ENCODE data around the gene RGS3.

The RGS3 gene

DNA sequence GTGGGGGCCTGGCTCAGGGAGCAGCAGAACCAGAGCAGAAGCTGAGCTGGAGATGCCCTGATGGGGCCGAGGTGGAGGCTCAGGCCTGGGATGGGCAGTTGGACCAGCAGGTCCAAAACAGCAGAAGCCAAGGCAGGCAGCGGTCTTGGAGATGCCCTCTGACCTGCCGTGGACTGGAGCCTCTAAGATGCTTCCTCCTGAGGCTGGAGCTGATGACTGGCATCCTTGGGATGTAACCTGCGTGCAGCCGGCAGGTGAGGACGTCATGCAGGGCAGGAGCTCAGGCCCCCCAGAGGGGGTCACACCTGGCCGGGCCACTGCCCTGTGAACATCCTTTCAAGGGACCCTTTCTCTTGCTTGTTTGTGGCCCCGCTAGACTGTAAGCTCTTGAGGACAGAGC, 162.0 kb downstream of the RGS3 start:
- TF ChIP-seq, protein P1, sequence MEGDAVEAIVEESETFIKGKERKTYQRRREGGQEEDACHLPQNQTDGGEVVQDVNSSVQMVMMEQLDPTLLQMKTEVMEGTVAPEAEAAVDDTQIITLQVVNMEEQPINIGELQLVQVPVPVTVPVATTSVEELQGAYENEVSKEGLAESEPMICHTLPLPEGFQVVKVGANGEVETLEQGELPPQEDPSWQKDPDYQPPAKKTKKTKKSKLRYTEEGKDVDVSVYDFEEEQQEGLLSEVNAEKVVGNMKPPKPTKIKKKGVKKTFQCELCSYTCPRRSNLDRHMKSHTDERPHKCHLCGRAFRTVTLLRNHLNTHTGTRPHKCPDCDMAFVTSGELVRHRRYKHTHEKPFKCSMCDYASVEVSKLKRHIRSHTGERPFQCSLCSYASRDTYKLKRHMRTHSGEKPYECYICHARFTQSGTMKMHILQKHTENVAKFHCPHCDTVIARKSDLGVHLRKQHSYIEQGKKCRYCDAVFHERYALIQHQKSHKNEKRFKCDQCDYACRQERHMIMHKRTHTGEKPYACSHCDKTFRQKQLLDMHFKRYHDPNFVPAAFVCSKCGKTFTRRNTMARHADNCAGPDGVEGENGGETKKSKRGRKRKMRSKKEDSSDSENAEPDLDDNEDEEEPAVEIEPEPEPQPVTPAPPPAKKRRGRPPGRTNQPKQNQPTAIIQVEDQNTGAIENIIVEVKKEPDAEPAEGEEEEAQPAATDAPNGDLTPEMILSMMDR (IDR thresholded peaks at IDR 0.05; ENCODE audit: unreplicated experiment in 3 of 3): no peak

DNA sequence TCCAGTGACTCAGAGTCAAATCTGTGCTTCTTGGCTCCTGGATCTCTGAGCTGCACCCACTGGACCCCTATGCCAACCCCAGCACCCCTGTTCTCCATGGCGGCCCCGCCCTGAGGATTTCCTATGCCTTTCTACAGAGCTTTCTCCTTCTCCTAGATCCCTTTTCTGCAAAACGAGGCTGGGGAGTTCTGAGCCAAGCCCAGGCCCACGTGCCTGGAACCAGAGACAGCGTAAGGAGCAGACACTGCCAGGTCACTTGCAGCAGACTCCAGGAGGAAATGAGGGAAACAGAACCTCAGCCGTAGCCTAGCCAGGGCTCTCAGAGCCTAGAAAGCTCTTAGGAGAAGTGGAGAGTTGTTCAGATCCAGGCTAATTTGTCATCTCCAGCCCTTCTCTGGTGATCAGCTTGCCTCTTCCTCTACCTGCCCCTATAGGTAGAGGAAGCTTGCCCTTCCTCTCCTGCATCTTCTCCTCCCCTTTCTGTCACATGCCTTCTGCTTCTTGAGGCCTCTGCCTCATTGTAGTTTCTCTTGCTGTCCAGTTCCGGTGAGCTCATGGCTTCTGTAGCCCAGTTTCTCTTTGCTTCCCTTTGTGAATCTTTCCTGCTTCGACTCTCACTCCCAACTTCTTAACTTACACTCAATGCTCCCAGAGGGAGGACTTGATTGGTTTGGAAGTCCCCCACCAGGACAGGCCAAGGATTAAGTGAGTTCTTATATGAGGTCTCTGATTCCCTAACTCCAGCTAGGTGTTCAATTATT, 163.4 kb downstream of the RGS3 start:
- peak overlapping the region in 1 of 3 experiments; percentile 25 for H3K4me3 Mint-ChIP-seq
- no peaks in the 10 kb centered on the region for H3K36me3 Mint-ChIP-seq (ENCODE audit: low read depth)
- H3K4me1 Mint-ChIP-seq: peaks cover 50% of the 10 kb centered on the region
- TF ChIP-seq, protein P1 (IDR thresholded peaks at IDR 0.05; ENCODE audit: unreplicated experiment in 3 of 3): no peak
- H3K9me3 Mint-ChIP-seq: no peaks in the 10 kb centered on the region
- H3K27ac Mint-ChIP-seq: peak overlapping the region; percentile 30 to 80 (median 72)
- H3K27me3 Mint-ChIP-seq (ENCODE audit: low read depth): peaks cover 32% of the 10 kb centered on the region

More for the DNA sequence above, 162.0 kb downstream of the RGS3 start:
- Mint-ChIP-seq H3K4me3 (no peak overlapping the region), H3K9me3 (no peaks in the 10 kb centered on the region), H3K27ac (peak overlapping the region in 1 of 3 experiments; percentile 80), H3K4me1 (peaks cover 57% of the 10 kb centered on the region), H3K27me3 (ENCODE audit: low read depth) (peaks cover 30% of the 10 kb centered on the region), H3K36me3 (ENCODE audit: low read depth) (no peaks in the 10 kb centered on the region)

DNA sequence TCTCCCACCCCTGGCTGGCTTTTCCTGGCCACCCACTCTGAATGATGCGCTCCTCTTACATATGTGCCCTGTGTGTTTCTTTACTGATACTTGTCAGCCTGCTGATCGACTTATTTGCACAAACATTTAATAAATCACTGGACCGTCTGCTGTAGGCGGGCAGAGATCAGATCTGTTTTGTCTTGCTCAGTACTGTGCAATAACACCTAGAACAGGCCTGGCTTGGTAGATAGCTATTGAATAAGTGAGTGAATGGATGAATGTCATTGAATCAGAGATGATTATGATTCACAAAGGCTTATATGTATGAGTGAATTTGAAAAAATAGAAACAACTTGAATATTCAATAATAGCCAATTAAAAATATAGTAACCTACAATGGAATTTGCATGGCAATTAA, 165.1 kb downstream of the RGS3 start:
- no peaks in the 10 kb centered on the region for H3K36me3 Mint-ChIP-seq (ENCODE audit: low read depth)
- H3K27ac Mint-ChIP-seq: peak overlapping the region in 1 of 3 experiments; percentile 4
- TF ChIP-seq, protein P1 (IDR thresholded peaks at IDR 0.05; ENCODE audit: unreplicated experiment in 3 of 3): no peak
- no peak overlapping the region for H3K4me3 Mint-ChIP-seq
- H3K27me3 Mint-ChIP-seq (ENCODE audit: low read depth): peaks cover 36% of the 10 kb centered on the region
- no peaks in the 10 kb centered on the region for H3K9me3 Mint-ChIP-seq
- peaks cover 47% of the 10 kb centered on the region for H3K4me1 Mint-ChIP-seq

DNA sequence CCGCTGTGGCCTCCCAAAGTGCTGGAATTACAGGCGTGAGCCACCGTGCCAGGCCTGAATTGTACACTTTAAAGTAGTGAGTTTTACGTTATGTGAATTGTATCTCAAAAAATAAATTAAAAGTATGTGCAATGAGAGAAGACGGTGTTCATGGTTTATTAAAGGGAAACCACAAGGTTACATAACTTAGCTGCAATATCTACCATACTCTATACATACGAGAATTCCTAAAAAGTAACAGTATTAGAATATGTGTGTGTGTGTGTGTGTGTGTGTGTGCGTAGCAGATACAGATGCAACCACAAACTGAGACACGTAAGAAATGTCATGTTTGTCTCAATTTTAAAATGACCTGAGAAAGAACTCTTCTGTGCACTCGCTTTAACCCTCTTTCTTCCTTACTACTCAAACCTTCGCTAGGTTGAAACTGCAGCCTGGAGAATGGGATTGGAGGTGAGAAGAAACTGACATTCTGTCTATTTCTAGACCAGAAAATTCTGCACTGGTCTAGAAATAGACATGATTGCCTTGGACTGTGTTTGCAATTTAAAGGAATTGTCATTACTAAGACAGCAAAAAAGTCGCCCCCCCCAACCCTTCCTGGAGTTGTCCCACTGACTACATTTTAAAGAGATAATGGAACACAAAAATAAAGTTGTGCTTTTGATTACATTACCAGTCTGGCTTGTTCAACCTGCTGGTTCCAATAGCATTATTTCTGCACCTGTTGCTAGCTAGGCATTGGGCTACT, 167.0 kb downstream of the RGS3 start:
- Mint-ChIP-seq H3K9me3 (no peaks in the 10 kb centered on the region), H3K27me3 (ENCODE audit: low read depth) (peaks cover 27% of the 10 kb centered on the region), H3K4me1 (peaks cover 57% of the 10 kb centered on the region), H3K4me3 (no peak overlapping the region), H3K27ac (no peak overlapping the region), H3K36me3 (ENCODE audit: low read depth) (no peaks in the 10 kb centered on the region)
- TF ChIP-seq, protein P1 (IDR thresholded peaks at IDR 0.05; ENCODE audit: unreplicated experiment in 3 of 3): no peak

DNA sequence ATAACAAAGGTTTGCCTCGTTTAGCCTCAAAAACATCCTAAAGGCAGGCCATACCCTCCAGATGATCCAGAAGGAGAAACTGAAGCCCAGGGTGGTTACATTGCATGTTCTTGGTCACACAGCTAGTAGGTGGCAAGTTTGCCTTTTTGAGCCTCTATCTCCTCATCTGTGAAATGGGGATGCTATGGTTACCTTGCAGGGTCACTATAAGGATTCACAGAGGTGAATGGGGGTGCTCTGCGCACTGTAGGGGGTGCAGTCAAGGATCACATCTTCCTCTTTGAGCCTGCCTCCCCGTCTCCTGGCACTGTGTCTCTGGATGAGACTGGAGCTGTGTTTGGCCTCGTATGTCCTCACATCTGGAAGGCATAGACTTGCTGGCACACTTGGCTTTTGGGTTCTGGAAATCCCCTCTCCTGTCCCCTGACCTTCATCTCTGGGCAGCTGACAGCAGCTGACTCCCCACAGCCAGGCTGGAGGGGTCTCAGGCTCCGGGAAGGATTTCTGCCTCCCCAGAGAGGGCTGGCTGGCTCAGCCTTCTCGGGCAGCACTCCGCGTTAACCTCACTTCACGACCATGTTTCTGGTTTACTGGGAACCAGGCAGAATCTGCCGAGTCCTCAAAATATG, 167.7 kb downstream of the RGS3 start:
- no peaks in the 10 kb centered on the region for H3K9me3 Mint-ChIP-seq
- no peaks in the 10 kb centered on the region for H3K36me3 Mint-ChIP-seq (ENCODE audit: low read depth)
- peaks cover 27% of the 10 kb centered on the region for H3K27me3 Mint-ChIP-seq (ENCODE audit: low read depth)
- TF ChIP-seq, protein P1 (IDR thresholded peaks at IDR 0.05; ENCODE audit: unreplicated experiment in 3 of 3): no peak
- H3K27ac Mint-ChIP-seq: peak overlapping the region in 1 of 3 experiments; percentile 39
- no peak overlapping the region for H3K4me3 Mint-ChIP-seq
- H3K4me1 Mint-ChIP-seq: peaks cover 62% of the 10 kb centered on the region
